HG03378 (cell line): Measurements from ENCODE around the gene TSPAN5.
"Not testable (repeated sequence)": the region's sequence is repeated elsewhere in the genome, so short reads cannot be mapped to it uniquely, and the experiment has no call there.

Experiments
- ATAC-seq: cut with Tn5 transposase; IDR thresholded peaks from one replicate; pipeline ENCODE4 v1.9.1; 2021; ENCODE audit warnings: mild to moderate bottlenecking, moderate library complexity; ENCODE audit not compliant: unreplicated experiment

The TSPAN5 gene

GRCh38 chr4:98658287-98659105, at the start of gene TSPAN5:
Gene TSPAN5 (minus strand): TSS chr4:98658611.
- ATAC-seq, result peak; percentile 32

DNA sequence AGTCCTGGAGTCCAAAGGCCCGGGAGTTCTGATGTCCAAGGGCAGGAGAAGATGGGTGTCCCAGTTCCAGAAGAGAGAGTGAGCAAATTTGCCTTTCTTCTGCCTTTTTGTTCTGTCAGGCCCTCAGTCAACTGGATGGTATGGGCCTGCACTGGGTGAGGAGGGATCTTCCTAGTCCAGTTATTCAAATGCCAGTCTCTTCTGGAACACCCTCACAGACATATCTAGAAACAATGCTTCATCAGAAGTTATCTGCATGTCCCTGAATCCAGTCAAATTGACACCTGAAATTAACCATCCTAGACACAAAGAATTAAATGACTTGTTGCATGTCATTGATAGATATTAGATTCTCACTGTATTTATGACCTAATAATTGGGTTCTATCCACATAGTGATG, 48.5 kb upstream of the TSPAN5 start:
- ATAC-seq, result no peak

GRCh38 chr4:98706200-98706813, 47.9 kb upstream of the TSPAN5 start:
- no peak for ATAC-seq

DNA sequence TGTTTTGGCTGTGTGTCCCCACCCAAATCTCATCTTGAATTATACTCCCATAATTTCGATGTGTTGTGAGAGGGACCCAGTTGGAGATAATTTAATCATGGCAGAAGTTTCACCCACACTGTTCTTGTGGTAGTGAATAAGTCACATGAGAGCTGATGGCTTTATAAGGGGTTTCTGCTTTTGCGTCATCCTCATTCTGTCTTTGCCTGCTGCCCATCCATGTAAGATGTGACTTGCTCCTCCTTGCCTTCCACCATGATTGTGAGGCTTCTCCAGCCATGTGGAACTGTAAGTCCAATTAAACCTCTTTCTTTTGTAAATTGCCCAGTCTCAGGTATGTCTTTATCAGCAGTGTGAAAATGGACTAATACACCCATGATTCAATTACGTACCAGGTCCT, 47.2 kb upstream of the TSPAN5 start:
- not testable (repeated sequence) for ATAC-seq

DNA sequence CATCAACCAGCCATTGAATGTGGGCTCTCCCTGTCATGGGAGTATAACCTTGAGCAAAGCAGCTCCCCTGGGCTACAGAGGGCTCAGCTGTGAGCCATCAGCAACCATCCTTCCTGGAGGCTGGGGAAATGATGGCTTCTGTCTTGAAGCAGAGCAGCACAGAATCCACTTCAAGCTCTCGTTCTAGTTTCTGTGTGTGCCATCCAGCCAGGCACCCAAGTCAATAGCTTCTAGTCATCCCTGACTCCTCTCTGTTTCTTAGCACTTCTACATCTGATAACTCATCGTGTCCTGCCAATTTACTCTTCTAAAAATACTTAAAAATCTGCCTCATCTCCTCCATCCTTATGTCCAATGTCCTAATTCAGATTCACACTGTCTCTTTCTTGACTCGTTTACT, 42.2 kb upstream of the TSPAN5 start:
- no peak for ATAC-seq

GRCh38 chr4:98694076-98694475, 35.7 kb upstream of the TSPAN5 start:
- ATAC-seq, result no peak

DNA sequence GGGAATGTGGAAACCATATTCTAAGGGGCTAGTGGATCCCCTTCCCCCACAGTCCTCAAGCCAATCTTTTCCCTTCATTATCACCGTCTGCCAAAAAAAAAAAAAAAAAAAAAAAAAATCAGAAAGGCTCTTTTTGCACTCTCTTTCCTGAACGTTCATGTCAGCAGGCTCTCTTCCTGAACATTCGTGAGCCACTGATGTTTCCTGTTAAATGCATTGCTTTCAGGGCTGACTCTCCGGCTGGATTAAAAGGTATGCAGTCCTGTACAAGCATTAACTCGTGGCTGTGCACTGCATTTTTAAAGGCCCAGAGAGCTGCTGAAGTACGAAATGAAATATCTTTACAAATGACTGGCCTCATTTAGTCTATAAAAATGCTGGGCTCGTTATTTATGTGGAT, 34.0 kb upstream of the TSPAN5 start:
- ATAC-seq, result no peak

DNA sequence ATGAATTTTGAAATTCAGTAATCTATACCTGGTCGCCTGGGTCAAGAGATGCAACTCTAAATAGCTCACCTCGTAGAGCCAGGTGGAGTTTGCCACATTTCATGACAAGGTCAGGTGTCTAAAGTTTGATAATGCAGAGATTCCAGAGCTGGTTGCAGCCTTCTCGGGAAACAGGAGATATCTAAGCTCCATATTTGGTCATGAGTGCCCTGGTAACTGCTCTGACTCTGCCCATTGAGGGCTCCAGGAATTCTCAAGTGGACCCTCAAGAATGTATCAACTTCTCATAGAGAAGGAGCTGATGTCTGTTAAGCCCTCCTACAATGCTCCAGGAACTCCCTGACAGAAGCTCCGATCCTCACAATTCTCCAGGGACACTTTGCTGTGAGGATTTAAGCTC, 33.2 kb upstream of the TSPAN5 start:
- ATAC-seq, result no peak

GRCh38 chr4:98689507-98690174, 31.2 kb upstream of the TSPAN5 start:
- no peak for ATAC-seq

GRCh38 chr4:98688411-98689290, 30.2 kb upstream of the TSPAN5 start:
- ATAC-seq, result no peak

- ATAC-seq, result no peak
These were observed 29.5 kb upstream of the TSPAN5 start for GRCh38 chr4:98687876-98688275.

GRCh38 chr4:98686847-98687246, 28.4 kb upstream of the TSPAN5 start:
- no peak for ATAC-seq

DNA sequence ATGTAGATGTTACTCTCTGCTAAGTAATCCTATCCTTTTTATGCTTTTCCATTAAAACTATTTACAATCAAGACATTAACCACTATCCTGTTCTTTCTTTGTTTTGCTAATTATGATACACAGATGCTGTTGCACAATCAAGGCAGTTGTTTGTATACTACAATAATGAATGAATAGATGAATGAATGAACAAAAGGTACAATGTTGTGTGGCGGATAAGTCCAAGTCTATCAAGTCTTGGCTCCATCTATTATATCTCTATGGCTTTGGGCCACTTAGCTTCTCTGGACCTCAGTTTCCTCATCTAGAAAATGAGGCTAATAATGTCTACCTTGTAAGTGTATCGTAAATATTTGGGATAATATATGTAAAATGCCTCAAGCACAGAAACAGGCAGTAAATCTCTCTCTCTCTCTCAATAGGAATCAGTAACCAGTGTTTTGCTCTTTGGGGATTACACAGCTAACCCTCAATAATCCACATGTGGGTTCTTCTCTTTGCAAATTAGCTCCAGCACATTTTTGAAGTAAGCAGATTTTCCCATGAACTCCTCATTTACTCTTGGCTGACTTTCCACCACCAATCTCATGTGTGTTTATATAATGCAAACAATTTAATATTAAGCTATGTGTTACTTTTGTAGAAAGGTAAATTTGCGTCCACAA, 27.8 kb upstream of the TSPAN5 start:
- no peak for ATAC-seq

DNA sequence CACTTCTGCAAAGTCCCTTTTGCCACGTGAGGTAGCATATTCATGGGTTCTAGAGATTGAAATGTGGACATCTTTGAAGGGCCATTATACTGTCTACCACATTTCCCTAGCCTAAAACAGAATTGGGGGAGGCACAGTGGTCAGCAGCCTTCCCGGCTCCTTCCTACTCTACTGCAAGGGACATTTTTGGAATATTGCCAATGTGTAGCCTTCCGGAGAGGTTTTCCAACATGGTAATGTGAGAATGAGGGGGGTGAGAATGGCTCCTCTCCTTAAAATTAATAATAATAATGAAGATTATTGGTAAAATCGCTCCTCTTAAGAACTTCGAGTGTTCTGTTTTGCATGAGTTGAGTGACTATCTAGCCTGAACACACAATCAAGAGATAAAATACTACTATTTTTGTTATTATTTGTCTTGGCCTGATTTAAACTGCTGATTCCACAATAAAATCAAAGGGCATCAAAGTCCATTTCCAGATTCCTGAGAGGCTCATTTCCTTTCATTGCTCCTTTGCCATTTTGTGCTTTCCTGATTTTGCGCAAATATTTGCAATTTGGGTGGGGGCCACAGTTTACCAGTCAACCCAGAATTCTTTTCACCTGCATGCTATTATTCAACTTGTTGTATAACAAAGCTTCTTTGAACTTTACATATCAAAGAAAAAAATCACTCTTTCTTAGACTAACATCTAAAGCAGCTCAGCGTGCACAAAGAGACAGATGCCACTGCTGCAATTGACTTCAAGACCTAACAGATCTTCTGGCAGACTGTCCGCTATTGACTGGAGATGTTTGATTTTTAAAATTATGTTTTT, 27.0 kb upstream of the TSPAN5 start:
- no peak for ATAC-seq

GRCh38 chr4:98682719-98683118, 24.3 kb upstream of the TSPAN5 start:
- ATAC-seq, result no peak

GRCh38 chr4:98680806-98681205, 22.4 kb upstream of the TSPAN5 start:
- ATAC-seq, result no peak

- no peak for ATAC-seq
These were observed 21.3 kb upstream of the TSPAN5 start for GRCh38 chr4:98679738-98680137.

DNA sequence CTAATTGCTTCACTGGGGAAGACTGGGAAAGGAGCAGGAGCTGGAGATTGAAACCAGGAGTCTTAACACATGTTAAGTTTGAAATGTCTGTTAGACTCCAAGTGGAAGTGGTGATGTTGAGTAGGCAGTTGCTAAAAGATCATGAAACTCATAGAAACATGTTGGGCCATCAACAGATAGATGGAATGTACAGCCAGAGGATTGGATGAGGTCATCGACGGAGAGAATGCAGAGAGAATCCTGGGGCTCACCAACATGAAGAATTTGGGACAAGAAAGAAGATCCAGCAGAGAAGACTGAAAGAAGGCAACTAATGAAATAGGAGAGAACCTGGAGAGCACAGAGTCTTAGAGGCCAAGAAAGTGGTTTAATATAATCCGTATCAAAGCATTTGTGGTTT, 19.4 kb upstream of the TSPAN5 start:
- no peak for ATAC-seq

GRCh38 chr4:98674404-98675173, 16.2 kb upstream of the TSPAN5 start:
- ATAC-seq, result no peak
